IMR-90 (cell line): Measurements from ENCODE around the gene FOXP4. TPM values are rescaled to one million over a fixed set of nuclear protein-coding genes. Genes with fewer than 3 reads are reported as not detected.

Source experiments
- ATAC-seq: fragments of 200-7000 bp; cut with Tn5 transposase; 2 replicates; pipeline ENCODE4 v1.9.1; 2020; ENCODE audit warnings: low read depth, mild to moderate bottlenecking, moderate library complexity
- BruUV-seq: library from RNA; stranded (reverse); fragments of 400-500 nt; replicated peaks from 2 replicates; lab custom pipeline; 2021; lab: Mats Ljungman, UMichigan
- CTCF ChIA-PET: fragments of 300-600 bp; formaldehyde crosslinking; extraction: SDS; loops from one replicate; lab custom pipeline; 2021; ENCODE audit warnings: antibody characterized with exemption; lab: Yijun Ruan, JAX
- POLR2A ChIA-PET: fragments of 300-600 bp; sonication (Branson Sonifier 250); formaldehyde crosslinking; loops from one replicate; lab custom pipeline; 2022; ENCODE audit warnings: antibody characterized with exemption; ENCODE audit not compliant: unreplicated experiment; lab: Charles Lee
- DNase-seq: peaks from one replicate; pipeline ENCODE4 v3.0.0; 2013
- H2AFZ ChIP-seq: replicated peaks from 2 replicates; pipeline ENCODE3; 2013; ENCODE audit warnings: low read length, mild to moderate bottlenecking; ENCODE audit not compliant: poor library complexity
- H2AK5ac ChIP-seq: 2 replicates; pipeline ENCODE4 v1.6.1; 2013; ENCODE audit warnings: low read depth, low read length, inconsistent platforms
- H2AK9ac ChIP-seq: replicated peaks from 2 replicates; pipeline ENCODE3; 2013; ENCODE audit warnings: mild to moderate bottlenecking, low read depth, low read length, moderate library complexity; ENCODE audit not compliant: poor library complexity
- H2BK120ac ChIP-seq: 2 replicates; pipeline ENCODE4 v1.6.1; 2013; ENCODE audit warnings: low read depth, low read length, inconsistent platforms
- H2BK15ac ChIP-seq: 3 replicates; pipeline ENCODE4 v1.6.1; 2013; ENCODE audit warnings: low read depth, low read length, inconsistent platforms
- H2BK20ac ChIP-seq: 2 replicates; pipeline ENCODE4 v1.6.1; 2013; ENCODE audit warnings: low read depth, mild to moderate bottlenecking, inconsistent platforms, low read length, moderate library complexity
- H2BK5ac ChIP-seq: 2 replicates; pipeline ENCODE4 v1.6.1; 2013; ENCODE audit warnings: mild to moderate bottlenecking, low read depth, low read length, inconsistent platforms; ENCODE audit not compliant: poor library complexity, severe bottlenecking
- H3K14ac ChIP-seq: replicated peaks from 2 replicates; pipeline ENCODE4 v1.6.1; 2013; ENCODE audit warnings: low read depth, low read length, inconsistent platforms
- H3K18ac ChIP-seq: 2 replicates; pipeline ENCODE4 v1.6.1; 2013; ENCODE audit warnings: low read depth, low read length, control low read depth
- H3K23ac ChIP-seq: 2 replicates; pipeline ENCODE4 v1.6.1; 2013; ENCODE audit warnings: low read depth, low read length, inconsistent platforms
- H3K27ac ChIP-seq: 2 replicates; pipeline ENCODE4 v1.5.1; 2013; ENCODE audit warnings: mild to moderate bottlenecking, control low read depth, low read length; ENCODE audit not compliant: insufficient read depth
- H3K27me3 ChIP-seq: 2 replicates; pipeline ENCODE4 v1.6.1; 2013; ENCODE audit warnings: low read length; ENCODE audit not compliant: control insufficient read depth, insufficient read depth
- H3K36me3 ChIP-seq: 2 replicates; pipeline ENCODE4 v1.6.1; 2013; ENCODE audit warnings: low read length, mixed read lengths; ENCODE audit not compliant: control insufficient read depth, insufficient read depth
- H3K4ac ChIP-seq: 2 replicates; pipeline ENCODE4 v1.6.1; 2013; ENCODE audit warnings: low read depth, low read length, inconsistent platforms
- H3K4me1 ChIP-seq: 2 replicates; pipeline ENCODE4 v1.6.1; 2013; ENCODE audit warnings: low read length, mixed read lengths; ENCODE audit not compliant: control insufficient read depth, insufficient read depth
- H3K4me2 ChIP-seq: 2 replicates; pipeline ENCODE4 v1.6.1; 2013; ENCODE audit warnings: low read depth, mild to moderate bottlenecking, control low read depth, low read length, moderate library complexity
- H3K4me3 ChIP-seq: 2 replicates; pipeline ENCODE4 v1.5.1; 2013; ENCODE audit warnings: low read depth, mild to moderate bottlenecking, control low read depth, low read length, moderate library complexity; ENCODE audit not compliant: insufficient read depth
- H3K56ac ChIP-seq: 2 replicates; pipeline ENCODE4 v1.6.1; 2013; ENCODE audit warnings: low read length, inconsistent platforms; ENCODE audit not compliant: insufficient read depth; ENCODE audit errors: extremely low read depth
- H3K79me1 ChIP-seq, 2 experiments: 2 replicates each; pipeline ENCODE4 v1.6.1; 2013; ENCODE audit warnings: low read length in 2 of 2, inconsistent platforms in 1 of 2, low read depth in 1 of 2
- H3K9ac ChIP-seq: 2 replicates; pipeline ENCODE4 v1.6.1; 2013; ENCODE audit warnings: low read depth, low read length, control low read depth
- H3K9me1 ChIP-seq: 2 replicates; pipeline ENCODE4 v1.6.1; 2013; ENCODE audit warnings: low read length, inconsistent platforms; ENCODE audit not compliant: insufficient read depth
- H3K9me3 ChIP-seq: 2 replicates; pipeline ENCODE4 v1.6.1; 2013; ENCODE audit warnings: low read length; ENCODE audit not compliant: control insufficient read depth, insufficient read depth
- H4K20me1 ChIP-seq: 2 replicates; pipeline ENCODE4 v1.6.1; 2013; ENCODE audit warnings: low read length, inconsistent platforms; ENCODE audit not compliant: insufficient read depth
- H4K5ac ChIP-seq: 2 replicates; pipeline ENCODE4 v1.6.1; 2013; ENCODE audit warnings: mild to moderate bottlenecking, low read depth, low read length, control low read depth
- H4K8ac ChIP-seq, 2 experiments: 2 replicates each; pipeline ENCODE4 v1.6.1; 2013; ENCODE audit warnings: low read depth in 2 of 2, low read length in 2 of 2, control low read depth in 1 of 2, inconsistent platforms in 1 of 2
- H4K91ac ChIP-seq: 2 replicates; pipeline ENCODE4 v1.6.1; 2013; ENCODE audit warnings: low read depth, low read length, inconsistent platforms; ENCODE audit not compliant: insufficient read depth
- CHD1 ChIP-seq: IDR thresholded peaks from 2 replicates; pipeline ENCODE4 v1.6.1; 2012; ENCODE audit warnings: low read depth, low read length, improper control_type of control experiment
- MXI1 ChIP-seq: IDR thresholded peaks from 2 replicates; pipeline ENCODE4 v1.6.1; 2012; ENCODE audit warnings: low read depth, mild to moderate bottlenecking, low read length, moderate library complexity, borderline replicate concordance
- POLR2A ChIP-seq: IDR thresholded peaks from 2 replicates; pipeline ENCODE4 v1.6.1; 2012; ENCODE audit warnings: mild to moderate bottlenecking, low read depth, low read length
- RCOR1 ChIP-seq: IDR thresholded peaks from 2 replicates; pipeline ENCODE4 v1.6.1; 2012; ENCODE audit warnings: mild to moderate bottlenecking, low read length, improper control_type of control experiment; ENCODE audit not compliant: insufficient replicate concordance
- SMC3 ChIP-seq: fragments of 150-350 bp; IDR thresholded peaks from 2 replicates; pipeline ENCODE4 v1.6.1; 2016; ENCODE audit warnings: low read depth, mild to moderate bottlenecking, antibody characterized with exemption, low read length, moderate library complexity
- USF2 ChIP-seq: fragments of 150-350 bp; IDR thresholded peaks from 2 replicates; pipeline ENCODE4 v1.6.1; 2017; ENCODE audit warnings: mild to moderate bottlenecking, antibody characterized with exemption, low read length, low read depth
- WGBS, 2 experiments: methylation state at CpG; one replicate each; pipeline versions ENCODE4 v1.1.5 to v1.1.7; 2013; ENCODE audit warnings: missing lambda C conversion rate in 2 of 2; ENCODE audit not compliant: insufficient read length in 1 of 2; ENCODE audit errors: extremely low coverage in 2 of 2; 5-methylcytosine and 5-hydroxymethylcytosine counted together
- dilution Hi-C: fragments of 300-500 bp; cut with HindIII; formaldehyde crosslinking; loops from one replicate; pipeline ENCODE4 v1.14.3; 2018; ENCODE audit warnings: low sequenced_read_pairs; ENCODE audit not compliant: unreplicated experiment
- in situ Hi-C: fragments of 300-500 bp; cut with MboI; formaldehyde crosslinking; loops from 3 replicates; pipeline ENCODE4 v1.14.3; 2019; ENCODE audit warnings: low sequenced_read_pairs, inconsistent platforms, mixed read lengths
- intact Hi-C: fragments of 100-400 bp; cut with micrococcal nuclease; formaldehyde crosslinking; loops from 2 replicates; pipeline ENCODE4 v1.10.0; 2022
- polyA plus RNA-seq, 3 experiments: library from polyadenylated mRNA; depleted of rRNA; stranded (reverse); fragments of >200 nt; gene quantifications; 2 replicates each; pipeline ENCODE4 v1.2.3, GENCODE V29; 2012; ENCODE audit warnings: low replicate concordance in 1 of 3
- total RNA-seq: library from RNA; depleted of rRNA; stranded (reverse); fragments of >200 nt; gene quantifications from 2 replicates; pipeline ENCODE4 v1.2.3, GENCODE V29; 2012

Gene FOXP4
- total and polyA plus RNA-seq, 2 of the 4 experiments (the other 2 are of a cell fraction) = 0.72 to 9.5 TPM

- H2BK20ac ChIP-seq = no peak overlapping the region
- WGBS, 2 experiments = 40% methylated on average over 2 of the region's 6 CpGs; no CpG with 5 or more reads in 1 of the 2 experiments
These were observed 89.2 kb downstream of the FOXP4 start for GRCh38 chr6:41635365-41635764.

More at GRCh38 chr6:41635365-41635764, 89.2 kb downstream of the FOXP4 start:
- intact Hi-C loops = no loop called here
- Histone ChIP-seq H3K9me1 (no peaks in the 10 kb centered on the region), H4K8ac (no peak overlapping the region), H4K91ac (no peak overlapping the region), H3K56ac (no peak overlapping the region), H2BK120ac (no peak overlapping the region), H3K4me2 (no peak overlapping the region), H2AK5ac (no peak overlapping the region), H2AFZ (no peak overlapping the region), H2AK9ac (no peak overlapping the region), H3K9me3 (no peaks in the 10 kb centered on the region), H3K4me3 (no peak overlapping the region), H3K36me3 (no peaks in the 10 kb centered on the region), H3K18ac (no peak overlapping the region), H3K27me3 (peaks cover 91% of the 10 kb centered on the region), H3K23ac (no peak overlapping the region), H3K9ac (no peak overlapping the region), H2BK5ac (no peak overlapping the region), H3K14ac (no peak overlapping the region), H2BK15ac (no peak overlapping the region), H3K27ac (no peak overlapping the region), H3K4ac (no peak overlapping the region), H4K5ac (no peak overlapping the region), H4K20me1 (no peaks in the 10 kb centered on the region), H3K79me1 (no peaks in the 10 kb centered on the region), H3K4me1 (no peaks in the 10 kb centered on the region)
- dilution Hi-C loops = no loop called here
- DNase-seq (no peak), ATAC-seq (no peak)
- CTCF ChIA-PET = no interaction called here
- in situ Hi-C loops = no loop called here
- no peak for TF ChIP-seq RCOR1
- TF ChIP-seq POLR2A = no peak
- TF ChIP-seq USF2 = no peak
- no peak for TF ChIP-seq CHD1
- no peak for TF ChIP-seq MXI1
- no peak for TF ChIP-seq SMC3
- no TSS peak for BruUV-seq
- POLR2A ChIA-PET = no interaction called here
